ENCODE measurements around the gene FAM120B.

The FAM120B gene

GRCh38 chr6:170444056-170444591 is 137.6 kb downstream of the FAM120B start:
- H3K27ac ChIP-seq (ENCODE audit: low read length), result no peak overlapping the region
- no peak for ATAC-seq (ENCODE audit: insufficient read depth, low read depth)
- H3K9ac ChIP-seq (ENCODE audit: low read depth, low read length), result no peak overlapping the region
- no peak overlapping the region for H3K4me3 ChIP-seq (ENCODE audit: low read depth in 1 of 2, low read length in 2 of 2)
- H3K36me3 ChIP-seq (ENCODE audit: insufficient read depth, low read length), result no peaks in the 10 kb centered on the region
- no peak for DNase-seq
- H3K4me1 ChIP-seq (ENCODE audit: insufficient read depth, low read length), result no peaks in the 10 kb centered on the region
- no peaks in the 10 kb centered on the region for H3K27me3 ChIP-seq (ENCODE audit: insufficient read depth, low read length, poor library complexity)
- H4K20me1 ChIP-seq (ENCODE audit: insufficient read depth, low read length), result no peaks in the 10 kb centered on the region
- H3K79me2 ChIP-seq (ENCODE audit: insufficient read depth, low read length), result no peaks in the 10 kb centered on the region
- no peak overlapping the region for H2AFZ ChIP-seq (ENCODE audit: low read depth, low read length)
- H3K9me3 ChIP-seq (ENCODE audit: insufficient read depth, low read length, severe bottlenecking), result no peaks in the 10 kb centered on the region
- H3K4me2 ChIP-seq (ENCODE audit: insufficient read depth, low read length), result no peak overlapping the region
- TF ChIP-seq EZH2 (IDR thresholded peaks at IDR 0.05; ENCODE audit: borderline replicate concordance, low read depth, low read length, severe bottlenecking), result no peak
- TF ChIP-seq CTCF (IDR thresholded peaks at IDR 0.05; ENCODE audit: borderline replicate concordance, extremely low read depth, low read length, poor library complexity, severe bottlenecking), result no peak

GRCh38 chr6:170444811-170445211 is 138.3 kb downstream of the FAM120B start:
- Histone ChIP-seq H2AFZ (ENCODE audit: low read depth, low read length) (no peak overlapping the region), H3K4me1 (ENCODE audit: insufficient read depth, low read length) (no peaks in the 10 kb centered on the region), H3K27ac (ENCODE audit: low read length) (no peak overlapping the region), H4K20me1 (ENCODE audit: insufficient read depth, low read length) (no peaks in the 10 kb centered on the region), H3K9ac (ENCODE audit: low read depth, low read length) (no peak overlapping the region), H3K27me3 (ENCODE audit: insufficient read depth, low read length, poor library complexity) (no peaks in the 10 kb centered on the region), H3K4me2 (ENCODE audit: insufficient read depth, low read length) (no peak overlapping the region), H3K79me2 (ENCODE audit: insufficient read depth, low read length) (no peaks in the 10 kb centered on the region), H3K36me3 (ENCODE audit: insufficient read depth, low read length) (no peaks in the 10 kb centered on the region), H3K4me3 (ENCODE audit: low read depth in 1 of 2, low read length in 2 of 2) (no peak overlapping the region), H3K9me3 (ENCODE audit: insufficient read depth, low read length, severe bottlenecking) (no peaks in the 10 kb centered on the region)
- no peak for ATAC-seq (ENCODE audit: insufficient read depth, low read depth)
- TF ChIP-seq CTCF (IDR thresholded peaks at IDR 0.05; ENCODE audit: borderline replicate concordance, extremely low read depth, low read length, poor library complexity, severe bottlenecking), result no peak
- no peak for TF ChIP-seq EZH2 (IDR thresholded peaks at IDR 0.05; ENCODE audit: borderline replicate concordance, low read depth, low read length, severe bottlenecking)
- DNase-seq, result no peak

GRCh38 chr6:170445487-170445886 is 138.9 kb downstream of the FAM120B start:
- no peaks in the 10 kb centered on the region for H3K27me3 ChIP-seq (ENCODE audit: insufficient read depth, low read length, poor library complexity)
- no peaks in the 10 kb centered on the region for H3K4me1 ChIP-seq (ENCODE audit: insufficient read depth, low read length)
- H3K9ac ChIP-seq (ENCODE audit: low read depth, low read length), result no peak overlapping the region
- ATAC-seq (ENCODE audit: insufficient read depth, low read depth), result no peak
- no peaks in the 10 kb centered on the region for H3K9me3 ChIP-seq (ENCODE audit: insufficient read depth, low read length, severe bottlenecking)
- H3K36me3 ChIP-seq (ENCODE audit: insufficient read depth, low read length), result no peaks in the 10 kb centered on the region
- H3K4me2 ChIP-seq (ENCODE audit: insufficient read depth, low read length), result no peak overlapping the region
- TF ChIP-seq EZH2 (IDR thresholded peaks at IDR 0.05; ENCODE audit: borderline replicate concordance, low read depth, low read length, severe bottlenecking) (no peak), CTCF (IDR thresholded peaks at IDR 0.05; ENCODE audit: borderline replicate concordance, extremely low read depth, low read length, poor library complexity, severe bottlenecking) (no peak)
- no peak overlapping the region for H3K4me3 ChIP-seq (ENCODE audit: low read depth in 1 of 2, low read length in 2 of 2)
- no peak overlapping the region for H2AFZ ChIP-seq (ENCODE audit: low read depth, low read length)
- no peaks in the 10 kb centered on the region for H4K20me1 ChIP-seq (ENCODE audit: insufficient read depth, low read length)
- no peak overlapping the region for H3K27ac ChIP-seq (ENCODE audit: low read length)
- H3K79me2 ChIP-seq (ENCODE audit: insufficient read depth, low read length), result no peaks in the 10 kb centered on the region
- no peak for DNase-seq

- H3K27ac ChIP-seq (ENCODE audit: low read length), result no peak overlapping the region
- no peaks in the 10 kb centered on the region for H4K20me1 ChIP-seq (ENCODE audit: insufficient read depth, low read length)
- H2AFZ ChIP-seq (ENCODE audit: low read depth, low read length), result no peak overlapping the region
- H3K4me1 ChIP-seq (ENCODE audit: insufficient read depth, low read length), result no peaks in the 10 kb centered on the region
- DNase-seq, result no peak
- TF ChIP-seq CTCF (IDR thresholded peaks at IDR 0.05; ENCODE audit: borderline replicate concordance, extremely low read depth, low read length, poor library complexity, severe bottlenecking) (no peak), EZH2 (IDR thresholded peaks at IDR 0.05; ENCODE audit: borderline replicate concordance, low read depth, low read length, severe bottlenecking) (no peak)
- no peaks in the 10 kb centered on the region for H3K79me2 ChIP-seq (ENCODE audit: insufficient read depth, low read length)
- H3K36me3 ChIP-seq (ENCODE audit: insufficient read depth, low read length), result no peaks in the 10 kb centered on the region
- no peaks in the 10 kb centered on the region for H3K27me3 ChIP-seq (ENCODE audit: insufficient read depth, low read length, poor library complexity)
- H3K9me3 ChIP-seq (ENCODE audit: insufficient read depth, low read length, severe bottlenecking), result no peaks in the 10 kb centered on the region
- H3K4me3 ChIP-seq (ENCODE audit: low read depth in 1 of 2, low read length in 2 of 2), result no peak overlapping the region
- ATAC-seq (ENCODE audit: insufficient read depth, low read depth), result no peak
- H3K9ac ChIP-seq (ENCODE audit: low read depth, low read length), result no peak overlapping the region
- H3K4me2 ChIP-seq (ENCODE audit: insufficient read depth, low read length), result no peak overlapping the region
These were observed 139.4 kb downstream of the FAM120B start for GRCh38 chr6:170445971-170446370.
